ENCODE measurements around the gene RIMBP2.
"Not testable (repeated sequence)": the region's sequence is repeated elsewhere in the genome, so short reads cannot be mapped to it uniquely, and the experiment has no call there.

Gene RIMBP2

GRCh38 chr12:130747867-130748740 is 32.0 kb upstream of the RIMBP2 start:
- no peak overlapping the region for H3K9ac ChIP-seq (ENCODE audit: low read length)
- H3K27me3 ChIP-seq (ENCODE audit: control insufficient read depth, insufficient read depth, low read length) = no peaks in the 10 kb centered on the region; the same call in 1 of the 2 replicates
- no peak overlapping the region for H3K27ac ChIP-seq (ENCODE audit: low read depth, low read length)
- H3K9me3 ChIP-seq (ENCODE audit: control insufficient read depth, insufficient read depth, low read depth, low read length) = no peaks in the 10 kb centered on the region
- H3K36me3 ChIP-seq (ENCODE audit: control insufficient read depth, insufficient read depth, low read length) = no peaks in the 10 kb centered on the region
- no peak overlapping the region for H3K4me3 ChIP-seq (ENCODE audit: low read depth, low read length)
- peaks cover 4% of the 10 kb centered on the region; the same call in 1 of the 2 replicates for H3K4me1 ChIP-seq (ENCODE audit: control insufficient read depth, insufficient read depth, low read length)

- H3K27me3 ChIP-seq (ENCODE audit: control insufficient read depth, insufficient read depth, low read length) = no peaks in the 10 kb centered on the region; the same call in 1 of the 2 replicates
- no peak overlapping the region for H3K27ac ChIP-seq (ENCODE audit: low read depth, low read length)
- peaks cover 4% of the 10 kb centered on the region; the same call in 1 of the 2 replicates for H3K4me1 ChIP-seq (ENCODE audit: control insufficient read depth, insufficient read depth, low read length)
- no peak overlapping the region for H3K4me3 ChIP-seq (ENCODE audit: low read depth, low read length)
- H3K36me3 ChIP-seq (ENCODE audit: control insufficient read depth, insufficient read depth, low read length) = no peaks in the 10 kb centered on the region
- no peaks in the 10 kb centered on the region for H3K9me3 ChIP-seq (ENCODE audit: control insufficient read depth, insufficient read depth, low read depth, low read length)
- no peak overlapping the region for H3K9ac ChIP-seq (ENCODE audit: low read length)
These were observed 30.4 kb upstream of the RIMBP2 start for GRCh38 chr12:130746546-130746945.

GRCh38 chr12:130745921-130746320 is 29.8 kb upstream of the RIMBP2 start:
- Histone ChIP-seq H3K36me3 (ENCODE audit: control insufficient read depth, insufficient read depth, low read length) (no peaks in the 10 kb centered on the region), H3K4me1 (ENCODE audit: control insufficient read depth, insufficient read depth, low read length) (peaks cover 4% of the 10 kb centered on the region; the same call in 1 of the 2 replicates), H3K27ac (ENCODE audit: low read depth, low read length) (no peak overlapping the region), H3K9ac (ENCODE audit: low read length) (no peak overlapping the region), H3K4me3 (ENCODE audit: low read depth, low read length) (no peak overlapping the region), H3K9me3 (ENCODE audit: control insufficient read depth, insufficient read depth, low read depth, low read length) (0 out of 2 replicates have a peak, but pooled peaks cover 3% of the 10 kb centered on the region), H3K27me3 (ENCODE audit: control insufficient read depth, insufficient read depth, low read length) (no peaks in the 10 kb centered on the region; the same call in 1 of the 2 replicates)

GRCh38 chr12:130744274-130744673 is 28.2 kb upstream of the RIMBP2 start:
- H3K27me3 ChIP-seq (ENCODE audit: control insufficient read depth, insufficient read depth, low read length) = no peaks in the 10 kb centered on the region; the same call in 1 of the 2 replicates
- no peak overlapping the region for H3K27ac ChIP-seq (ENCODE audit: low read depth, low read length)
- no peak overlapping the region for H3K4me3 ChIP-seq (ENCODE audit: low read depth, low read length)
- no peak overlapping the region for H3K9ac ChIP-seq (ENCODE audit: low read length)
- H3K9me3 ChIP-seq (ENCODE audit: control insufficient read depth, insufficient read depth, low read depth, low read length) = 0 out of 2 replicates have a peak, but pooled peaks cover 4% of the 10 kb centered on the region
- H3K4me1 ChIP-seq (ENCODE audit: control insufficient read depth, insufficient read depth, low read length) = peaks cover 4% of the 10 kb centered on the region; the same call in 1 of the 2 replicates
- H3K36me3 ChIP-seq (ENCODE audit: control insufficient read depth, insufficient read depth, low read length) = no peaks in the 10 kb centered on the region

GRCh38 chr12:130743606-130744005 is 27.5 kb upstream of the RIMBP2 start:
- no peaks in the 10 kb centered on the region; the same call in 1 of the 2 replicates for H3K27me3 ChIP-seq (ENCODE audit: control insufficient read depth, insufficient read depth, low read length)
- no peak overlapping the region for H3K9ac ChIP-seq (ENCODE audit: low read length)
- H3K27ac ChIP-seq (ENCODE audit: low read depth, low read length) = no peak overlapping the region
- H3K4me3 ChIP-seq (ENCODE audit: low read depth, low read length) = no peak overlapping the region
- peaks cover 4% of the 10 kb centered on the region; the same call in 1 of the 2 replicates for H3K4me1 ChIP-seq (ENCODE audit: control insufficient read depth, insufficient read depth, low read length)
- 0 out of 2 replicates have a peak, but pooled peaks cover 6% of the 10 kb centered on the region for H3K9me3 ChIP-seq (ENCODE audit: control insufficient read depth, insufficient read depth, low read depth, low read length)
- H3K36me3 ChIP-seq (ENCODE audit: control insufficient read depth, insufficient read depth, low read length) = no peaks in the 10 kb centered on the region

GRCh38 chr12:130743176-130743575 is 27.1 kb upstream of the RIMBP2 start:
- H3K9ac ChIP-seq (ENCODE audit: low read length) = no peak overlapping the region
- H3K9me3 ChIP-seq (ENCODE audit: control insufficient read depth, insufficient read depth, low read depth, low read length) = 0 out of 2 replicates have a peak, but pooled peaks cover 7% of the 10 kb centered on the region
- H3K36me3 ChIP-seq (ENCODE audit: control insufficient read depth, insufficient read depth, low read length) = no peaks in the 10 kb centered on the region
- H3K4me3 ChIP-seq (ENCODE audit: low read depth, low read length) = no peak overlapping the region
- H3K27ac ChIP-seq (ENCODE audit: low read depth, low read length) = no peak overlapping the region
- peaks cover 4% of the 10 kb centered on the region; the same call in 1 of the 2 replicates for H3K4me1 ChIP-seq (ENCODE audit: control insufficient read depth, insufficient read depth, low read length)
- H3K27me3 ChIP-seq (ENCODE audit: control insufficient read depth, insufficient read depth, low read length) = no peaks in the 10 kb centered on the region; the same call in 1 of the 2 replicates

- Histone ChIP-seq H3K9ac (ENCODE audit: low read length) (no peak overlapping the region), H3K27me3 (ENCODE audit: control insufficient read depth, insufficient read depth, low read length) (no peaks in the 10 kb centered on the region; the same call in 1 of the 2 replicates), H3K27ac (ENCODE audit: low read depth, low read length) (no peak overlapping the region), H3K4me1 (ENCODE audit: control insufficient read depth, insufficient read depth, low read length) (peaks cover under 1% of the 10 kb centered on the region; the same call in 1 of the 2 replicates), H3K9me3 (ENCODE audit: control insufficient read depth, insufficient read depth, low read depth, low read length) (0 out of 2 replicates have a peak, but pooled peaks cover 7% of the 10 kb centered on the region), H3K4me3 (ENCODE audit: low read depth, low read length) (no peak overlapping the region), H3K36me3 (ENCODE audit: control insufficient read depth, insufficient read depth, low read length) (no peaks in the 10 kb centered on the region)
These were observed 26.6 kb upstream of the RIMBP2 start for GRCh38 chr12:130742716-130743115.

- H3K9me3 ChIP-seq (ENCODE audit: control insufficient read depth, insufficient read depth, low read depth, low read length) = 0 out of 2 replicates have a peak, but pooled peaks cover 7% of the 10 kb centered on the region
- no peak overlapping the region for H3K4me3 ChIP-seq (ENCODE audit: low read depth, low read length)
- no peak overlapping the region for H3K9ac ChIP-seq (ENCODE audit: low read length)
- H3K27me3 ChIP-seq (ENCODE audit: control insufficient read depth, insufficient read depth, low read length) = no peaks in the 10 kb centered on the region; the same call in 1 of the 2 replicates
- H3K4me1 ChIP-seq (ENCODE audit: control insufficient read depth, insufficient read depth, low read length) = no peaks in the 10 kb centered on the region
- H3K27ac ChIP-seq (ENCODE audit: low read depth, low read length) = no peak overlapping the region
- H3K36me3 ChIP-seq (ENCODE audit: control insufficient read depth, insufficient read depth, low read length) = no peaks in the 10 kb centered on the region
These were observed 26.0 kb upstream of the RIMBP2 start for GRCh38 chr12:130742112-130742511.

GRCh38 chr12:130739571-130739970 is 23.5 kb upstream of the RIMBP2 start:
- Histone ChIP-seq H3K27me3 (ENCODE audit: control insufficient read depth, insufficient read depth, low read length) (no peaks in the 10 kb centered on the region; the same call in 1 of the 2 replicates), H3K36me3 (ENCODE audit: control insufficient read depth, insufficient read depth, low read length) (no peaks in the 10 kb centered on the region), H3K9me3 (ENCODE audit: control insufficient read depth, insufficient read depth, low read depth, low read length) (0 out of 2 replicates have a peak, but pooled peaks cover 7% of the 10 kb centered on the region), H3K4me1 (ENCODE audit: control insufficient read depth, insufficient read depth, low read length) (no peaks in the 10 kb centered on the region), H3K27ac (ENCODE audit: low read depth, low read length) (no peak overlapping the region), H3K9ac (ENCODE audit: low read length) (no peak overlapping the region), H3K4me3 (ENCODE audit: low read depth, low read length) (no peak overlapping the region)

- H3K36me3 ChIP-seq (ENCODE audit: control insufficient read depth, insufficient read depth, low read length); H3K9ac ChIP-seq (ENCODE audit: low read length); H3K4me1 ChIP-seq (ENCODE audit: control insufficient read depth, insufficient read depth, low read length); H3K27ac ChIP-seq (ENCODE audit: low read depth, low read length); H3K4me3 ChIP-seq (ENCODE audit: low read depth, low read length); H3K9me3 ChIP-seq (ENCODE audit: control insufficient read depth, insufficient read depth, low read depth, low read length); H3K27me3 ChIP-seq (ENCODE audit: control insufficient read depth, insufficient read depth, low read length): not testable (repeated sequence)
These were observed 22.3 kb upstream of the RIMBP2 start for GRCh38 chr12:130738403-130738802.

GRCh38 chr12:130737731-130738130 is 21.6 kb upstream of the RIMBP2 start:
- Histone ChIP-seq H3K27me3 (ENCODE audit: control insufficient read depth, insufficient read depth, low read length) (peaks cover 3% of the 10 kb centered on the region; the same call in 1 of the 2 replicates), H3K9me3 (ENCODE audit: control insufficient read depth, insufficient read depth, low read depth, low read length) (0 out of 2 replicates have a peak, but pooled peaks cover 7% of the 10 kb centered on the region), H3K4me1 (ENCODE audit: control insufficient read depth, insufficient read depth, low read length) (no peaks in the 10 kb centered on the region), H3K27ac (ENCODE audit: low read depth, low read length) (no peak overlapping the region), H3K9ac (ENCODE audit: low read length) (no peak overlapping the region), H3K4me3 (ENCODE audit: low read depth, low read length) (no peak overlapping the region), H3K36me3 (ENCODE audit: control insufficient read depth, insufficient read depth, low read length) (no peaks in the 10 kb centered on the region)

Data from HUES6 (cell line).